Prostate gland (tissue), 2 donors: ENCODE measurements around the gene MS4A13.

ENCODE experiments used
- POLR2AphosphoS5 ChIP-seq: sonication (generic); formaldehyde crosslinking; IDR thresholded peaks from one replicate; pipeline ENCODE4 v1.6.1; 2017; ENCODE audit warnings: antibody characterized with exemption
- TF ChIP-seq, protein P1 (sequence below), 4 experiments: fragments of 200-600 bp in 2 of 4; fragments of 450-650 bp in 2 of 4; sonication (generic) in 2 of 4; IDR thresholded peaks; 1 replicate in 3 of 4; 2 replicates in 1 of 4; pipeline ENCODE4 v1.5.1; 2016 to 2019; ENCODE audit warnings: antibody characterized with exemption in 4 of 4, mild to moderate bottlenecking in 2 of 4, moderate library complexity in 2 of 4

- no peak for TF ChIP-seq POLR2AphosphoS5
- TF ChIP-seq, protein P1, sequence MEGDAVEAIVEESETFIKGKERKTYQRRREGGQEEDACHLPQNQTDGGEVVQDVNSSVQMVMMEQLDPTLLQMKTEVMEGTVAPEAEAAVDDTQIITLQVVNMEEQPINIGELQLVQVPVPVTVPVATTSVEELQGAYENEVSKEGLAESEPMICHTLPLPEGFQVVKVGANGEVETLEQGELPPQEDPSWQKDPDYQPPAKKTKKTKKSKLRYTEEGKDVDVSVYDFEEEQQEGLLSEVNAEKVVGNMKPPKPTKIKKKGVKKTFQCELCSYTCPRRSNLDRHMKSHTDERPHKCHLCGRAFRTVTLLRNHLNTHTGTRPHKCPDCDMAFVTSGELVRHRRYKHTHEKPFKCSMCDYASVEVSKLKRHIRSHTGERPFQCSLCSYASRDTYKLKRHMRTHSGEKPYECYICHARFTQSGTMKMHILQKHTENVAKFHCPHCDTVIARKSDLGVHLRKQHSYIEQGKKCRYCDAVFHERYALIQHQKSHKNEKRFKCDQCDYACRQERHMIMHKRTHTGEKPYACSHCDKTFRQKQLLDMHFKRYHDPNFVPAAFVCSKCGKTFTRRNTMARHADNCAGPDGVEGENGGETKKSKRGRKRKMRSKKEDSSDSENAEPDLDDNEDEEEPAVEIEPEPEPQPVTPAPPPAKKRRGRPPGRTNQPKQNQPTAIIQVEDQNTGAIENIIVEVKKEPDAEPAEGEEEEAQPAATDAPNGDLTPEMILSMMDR (IDR thresholded peaks at IDR 0.05), result no peak
These were observed 13.3 kb downstream of the MS4A13 start for GRCh38 chr11:60528465-60528864.
